Activated B cell treated with CpG ODN at 0.5 μM for 24 hours (primary cell): ENCODE data around the gene IDH3A. TPM values are rescaled to one million over a fixed set of nuclear protein-coding genes. Genes with fewer than 3 reads are reported as not detected.
A peak's percentile ranks its signal among the peaks of the same experiment; 100 is the strongest.

Experiments
- ATAC-seq: fragments of 200-7000 bp; cut with Tn5 transposase; one replicate; pipeline ENCODE4 v1.10.0; 2021; ENCODE audit warnings: low read depth, mild to moderate bottlenecking, moderate library complexity
- CTCF ChIA-PET: fragments of 350-600 bp; sonication (Branson Sonifier 250); formaldehyde crosslinking; loops from one replicate; lab custom pipeline; 2021; ENCODE audit warnings: antibody characterized with exemption; lab: Charles Lee
- POLR2A ChIA-PET: fragments of 350-600 bp; sonication (Branson Sonifier 250); formaldehyde crosslinking; loops from one replicate; lab custom pipeline; 2021; ENCODE audit warnings: antibody characterized with exemption; lab: Charles Lee
- DNase-seq: peaks from one replicate; pipeline ENCODE4 v3.0.0; 2022
- H3K27ac Mint-ChIP-seq: one replicate; pipeline ENCODE4 v1.8.0; 2020; ENCODE audit warnings: mixed read lengths
- H3K27me3 Mint-ChIP-seq: one replicate; pipeline ENCODE4 v1.8.0; 2021; ENCODE audit warnings: mixed read lengths
- H3K36me3 Mint-ChIP-seq: one replicate; pipeline ENCODE4 v1.8.0; 2021; ENCODE audit warnings: low read depth, mixed read lengths
- H3K4me1 Mint-ChIP-seq: one replicate; pipeline ENCODE4 v1.8.0; 2021; ENCODE audit warnings: mixed read lengths
- H3K4me3 Mint-ChIP-seq: one replicate; pipeline ENCODE4 v1.8.0; 2020; ENCODE audit warnings: mild to moderate bottlenecking, mixed read lengths
- H3K9me3 Mint-ChIP-seq: one replicate; pipeline ENCODE4 v1.8.0; 2020; ENCODE audit warnings: mixed read lengths
- CTCF ChIP-seq: fragments of 200-600 bp; IDR thresholded peaks from one replicate; pipeline ENCODE4 v1.8.0; 2022; ENCODE audit warnings: antibody characterized with exemption, mild to moderate bottlenecking
- intact Hi-C: fragments of 100-400 bp; cut with micrococcal nuclease; formaldehyde crosslinking; loops from one replicate; pipeline ENCODE4 v1.15.1; 2024
- total RNA-seq: library from RNA; stranded (reverse); gene quantifications from 2 replicates; pipeline ENCODE4 v1.2.3, GENCODE V29; 2022

IDH3A gene
- total RNA-seq = 111 and 124 TPM in 2 replicates

DNA sequence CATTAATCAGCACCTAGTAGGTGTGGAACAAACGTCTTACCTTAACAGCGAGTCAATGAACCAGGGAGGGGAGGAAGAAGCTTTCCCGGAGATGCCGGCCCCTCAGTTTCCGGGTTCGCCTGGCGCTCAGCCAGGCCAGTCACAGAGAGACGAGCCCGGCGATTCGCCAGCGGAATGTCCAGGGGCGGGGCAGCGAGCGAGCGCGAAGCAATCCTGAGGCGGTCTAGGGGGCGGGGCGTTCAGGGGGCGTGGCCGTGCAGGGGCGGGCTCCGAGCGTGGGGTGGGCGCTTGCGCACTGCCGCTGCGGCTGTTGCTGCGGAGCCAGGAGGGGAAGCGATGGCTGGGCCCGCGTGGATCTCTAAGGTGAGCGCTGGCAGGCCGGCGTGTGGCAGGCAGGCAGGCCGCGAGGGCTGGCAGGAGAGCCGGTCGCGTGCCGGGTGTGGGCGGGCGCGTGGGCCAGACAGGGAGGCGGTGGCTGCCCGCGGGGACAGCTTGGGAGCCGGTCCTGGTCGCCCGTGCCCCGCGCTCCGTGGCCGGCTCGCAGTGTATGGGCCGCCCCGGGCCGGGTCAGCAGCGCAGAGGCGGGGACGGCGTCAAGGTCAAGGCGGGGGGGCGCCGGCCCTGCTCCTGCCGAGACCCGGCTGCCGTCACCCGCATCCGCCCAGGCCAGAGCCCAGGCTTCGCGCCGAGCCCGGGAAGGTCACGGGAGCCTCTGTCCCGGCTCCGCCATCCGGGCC lies at the start of gene IDH3A:
IDH3A (plus strand) TSS at position 295 of the 737 bp plus-strand sequence; CDS start at position 337, 42 bp downstream.
- ATAC-seq = peak; percentile 97
- ChIA-PET POLR2A (interaction anchor here (0.6 to 4.5 kb wide), 16 partner anchors 9 to 1240 kb away, joined by 3 to 86 read pairs (median 5); partner anchors contain the start of genes CIB2, IREB2 and SKIC8), CTCF (interaction anchor here (1.1 to 3.3 kb wide), 4 partner anchors 18 to 46 kb away, joined by 3 to 18 read pairs (median 3); partner anchors contain the start of gene CIB2)
- peak; percentile 99 for DNase-seq
- TF ChIP-seq CTCF = no peak
- Mint-ChIP-seq H3K27ac (peak within 1 kb of the TSS; percentile 91), H3K4me1 (peaks cover 46% of the 10 kb centered on the region), H3K4me3 (peak within 1 kb of the TSS; percentile 94), H3K9me3 (no peaks in the 10 kb centered on the region), H3K36me3 (peaks cover 21% of the 10 kb centered on the region), H3K27me3 (no peaks in the 10 kb centered on the region)
- intact Hi-C loops = loop anchor here (1.0 to 10.0 kb wide), 6 partner anchors 18 to 1074 kb away; partner anchors contain the start of genes CIB2, IREB2 and TSPAN3

- no peaks in the 10 kb centered on the region for H3K27me3 Mint-ChIP-seq
- H3K4me1 Mint-ChIP-seq = no peaks in the 10 kb centered on the region
- no peak for TF ChIP-seq CTCF
- ATAC-seq (no peak), DNase-seq (no peak)
- H3K4me3 Mint-ChIP-seq = no peak overlapping the region
- no peaks in the 10 kb centered on the region for H3K36me3 Mint-ChIP-seq
- H3K27ac Mint-ChIP-seq = no peak overlapping the region
- intact Hi-C loops = no loop called here
- no peaks in the 10 kb centered on the region for H3K9me3 Mint-ChIP-seq
- ChIA-PET CTCF (no interaction called here), POLR2A (no interaction called here)
Observed at GRCh38 chr15:78100886-78101285, 48.3 kb upstream of the IDH3A start.

DNA sequence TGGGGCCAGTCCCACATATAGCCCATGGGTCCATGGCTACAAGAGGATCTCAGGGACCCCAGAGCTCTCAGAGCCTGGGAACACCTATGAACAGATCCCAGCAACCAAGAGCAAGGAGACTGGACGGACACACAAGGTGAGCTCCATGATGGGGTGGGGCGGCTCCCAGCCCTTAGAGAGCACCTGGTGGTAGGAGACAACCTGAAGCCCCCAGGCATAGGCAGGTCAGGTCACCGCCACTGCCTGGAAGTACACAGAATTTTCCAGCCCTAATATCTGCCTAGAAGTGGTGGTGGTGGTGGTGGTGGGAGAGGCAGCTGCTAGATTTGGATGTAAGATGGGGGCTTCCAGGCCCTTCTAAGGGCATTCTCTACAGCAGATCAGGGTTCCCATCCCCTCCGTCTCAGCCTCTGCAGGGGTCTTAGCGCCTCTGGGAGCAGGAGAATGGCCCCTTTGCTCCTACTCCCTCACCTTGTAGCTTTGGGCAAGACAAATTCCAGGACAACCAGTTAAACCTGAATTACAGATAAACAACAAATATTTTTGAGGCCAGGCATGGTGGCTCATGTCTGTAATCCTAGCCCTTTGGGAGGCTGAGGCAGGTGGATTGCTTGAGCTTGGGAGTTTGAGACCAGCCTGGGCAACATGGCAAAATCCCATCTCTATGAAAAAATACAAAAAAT lies 47.6 kb upstream of the IDH3A start:
- TF ChIP-seq CTCF = no peak
- no peak overlapping the region for H3K27ac Mint-ChIP-seq
- CTCF ChIA-PET = no interaction called here
- intact Hi-C loops = no loop called here
- no peaks in the 10 kb centered on the region for H3K36me3 Mint-ChIP-seq
- H3K4me1 Mint-ChIP-seq = no peaks in the 10 kb centered on the region
- H3K9me3 Mint-ChIP-seq = no peaks in the 10 kb centered on the region
- POLR2A ChIA-PET = no interaction called here
- H3K27me3 Mint-ChIP-seq = no peaks in the 10 kb centered on the region
- DNase-seq (no peak), ATAC-seq (no peak)
- H3K4me3 Mint-ChIP-seq = no peak overlapping the region

DNA sequence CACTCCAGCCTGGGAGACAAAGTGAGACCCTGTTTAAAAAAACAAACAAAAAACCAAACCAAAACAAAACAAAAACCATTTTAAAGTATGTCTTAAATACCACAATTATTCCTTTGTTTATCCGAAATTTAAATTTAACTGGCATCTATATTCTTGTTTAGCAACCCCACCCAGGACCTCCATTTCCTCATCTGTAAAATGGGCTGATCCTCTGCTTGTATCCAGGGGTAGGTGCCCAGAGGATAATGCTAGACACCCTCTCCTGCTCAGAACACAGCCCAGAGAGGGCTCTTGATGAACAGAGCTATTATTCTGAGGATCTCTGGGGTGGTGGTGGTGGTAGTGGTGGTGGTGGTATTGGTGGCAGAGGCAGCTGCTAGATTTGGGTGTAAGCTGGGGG lies 47.0 kb upstream of the IDH3A start:
- ATAC-seq (no peak), DNase-seq (no peak)
- TF ChIP-seq CTCF = no peak
- no peak overlapping the region for H3K27ac Mint-ChIP-seq
- CTCF ChIA-PET = no interaction called here
- intact Hi-C loops = no loop called here
- H3K4me1 Mint-ChIP-seq = no peaks in the 10 kb centered on the region
- H3K27me3 Mint-ChIP-seq = no peaks in the 10 kb centered on the region
- POLR2A ChIA-PET = no interaction called here
- no peak overlapping the region for H3K4me3 Mint-ChIP-seq
- no peaks in the 10 kb centered on the region for H3K36me3 Mint-ChIP-seq
- no peaks in the 10 kb centered on the region for H3K9me3 Mint-ChIP-seq

- DNase-seq (no peak), ATAC-seq (no peak)
- POLR2A ChIA-PET = no interaction called here
- Mint-ChIP-seq H3K4me3 (no peak overlapping the region), H3K36me3 (no peaks in the 10 kb centered on the region), H3K9me3 (no peaks in the 10 kb centered on the region), H3K27me3 (no peaks in the 10 kb centered on the region), H3K27ac (no peak overlapping the region), H3K4me1 (no peaks in the 10 kb centered on the region)
- intact Hi-C loops = no loop called here
- CTCF ChIA-PET = no interaction called here
- TF ChIP-seq CTCF = no peak
Observed at GRCh38 chr15:78102741-78103140, 46.4 kb upstream of the IDH3A start.
